Psoas muscle (tissue), 8 donors: ENCODE measurements around the gene MACROH2A2. TPM values are rescaled to one million over a fixed set of nuclear protein-coding genes. Genes with fewer than 3 reads are reported as not detected.
A peak's percentile ranks its signal among the peaks of the same experiment; 100 is the strongest.

Experiments
- ATAC-seq, 4 donors: fragments of 200-7000 bp; cut with Tn5 transposase; one replicate each; pipeline ENCODE4 v1.9.1; 2020; ENCODE audit warnings: moderate library complexity in 3 of 4, mild to moderate bottlenecking in 2 of 4
- DNase-seq, 2 donors: peaks; one replicate each; pipeline ENCODE4 v3.0.0-alpha.2; 2020
- H3K27ac ChIP-seq: fragments of 200-600 bp; one replicate; pipeline ENCODE4 v1.8.0; 2022
- H3K27me3 ChIP-seq, 3 donors: fragments of 200-600 bp in 1 of 3; one replicate each; pipeline versions ENCODE4 v1.6.1 to v1.8.0; 2013 to 2022; ENCODE audit warnings: low read length in 2 of 3, mild to moderate bottlenecking in 2 of 3, moderate library complexity in 1 of 3; ENCODE audit not compliant: insufficient read depth in 3 of 3
- H3K36me3 ChIP-seq, 2 donors: fragments of 200-600 bp in 1 of 2; one replicate each; pipeline versions ENCODE4 v1.6.1 to v1.8.0; 2013 to 2022; ENCODE audit warnings: low read depth in 1 of 2, mild to moderate bottlenecking in 1 of 2, moderate library complexity in 1 of 2; ENCODE audit not compliant: insufficient read depth in 1 of 2
- H3K4me1 ChIP-seq: fragments of 200-600 bp; one replicate; pipeline ENCODE4 v1.8.0; 2022
- H3K4me3 ChIP-seq: fragments of 200-600 bp; one replicate; pipeline ENCODE4 v1.8.0; 2022; ENCODE audit warnings: mild to moderate bottlenecking
- H3K9me3 ChIP-seq: fragments of 200-600 bp; one replicate; pipeline ENCODE4 v1.8.0; 2022
- CTCF ChIP-seq: fragments of 200-600 bp; IDR thresholded peaks from one replicate; pipeline ENCODE4 v1.8.0; 2022; ENCODE audit warnings: antibody characterized with exemption
- WGBS, 3 donors: extraction: QIAGEN DNeasy Blood & Tissue Kit; methylation state at CpG; one replicate each; pipeline versions ENCODE4 v1.1.6 to v1.1.7; 2013; 5-methylcytosine and 5-hydroxymethylcytosine counted together
- intact Hi-C, 2 donors: fragments of 100-400 bp; cut with DNase I; formaldehyde crosslinking; loops; one replicate each; pipeline versions ENCODE4 v1.11.0 to v1.14.2; 2022
- polyA plus RNA-seq, 3 donors: library from polyadenylated mRNA; stranded (reverse); fragments of 200-250 nt; gene quantifications; one replicate each; pipeline ENCODE4 v1.2.3, GENCODE V29; 2013
- total RNA-seq, 4 donors: library from RNA; stranded (reverse); fragmentation: NEBNext Ultra II Directional in 2 of 4; extraction: Animal tissue kit (Norgen Biotek cat#: 25700) in 2 of 4; gene quantifications; one replicate each; pipeline versions ENCODE4 v1.2.1 to v1.2.4, GENCODE V29; 2021 to 2023
- donor health status: healthy with polysubstance abuse.
- donor health status: DM: no; HTN: no; CAD: no; lungs with moderate emphysema.
- donor health status: Bipolar disorder and iron deficiency.
- donor health status: healthy.
- donor health status: DM: yes; HTN: yes; CAD: no.
- donor health status: DM: no; HTN: no; CAD: no.
- donor health status: DM: no; HTN: no; CAD: no.
- donor health status: DM: yes; HTN: yes; CAD: no.

MACROH2A2 gene
- total and polyA plus RNA-seq, 7 donors: 3.0 to 7.2 (median 5.7) TPM

- no peak for TF ChIP-seq CTCF
These were observed 73.4 kb downstream of the MACROH2A2 start for GRCh38 chr10:70125918-70126552.

GRCh38 chr10:70126700-70127395 is 74.2 kb downstream of the MACROH2A2 start:
- TF ChIP-seq CTCF: no peak
- 95 to 96% (median 95%) methylated on average over 15 of the region's 15 CpGs for WGBS, 3 donors
- no peak for ATAC-seq
- H3K4me1 ChIP-seq: peaks cover 14% of the 10 kb centered on the region
- H3K4me3 ChIP-seq: no peak overlapping the region
- H3K9me3 ChIP-seq: no peaks in the 10 kb centered on the region
- intact Hi-C loops: no loop called here
- H3K36me3 ChIP-seq: peaks cover 2 to 36% of the 10 kb centered on the region in 2 donors
- DNase-seq: peak in 1 of 2 donors; percentile 42
- H3K27ac ChIP-seq: no peak overlapping the region
- no peaks in the 10 kb centered on the region for H3K27me3 ChIP-seq

More at GRCh38 chr10:70125918-70126552, 73.4 kb downstream of the MACROH2A2 start:
- H3K27me3 ChIP-seq: no peaks in the 10 kb centered on the region
- H3K27ac ChIP-seq: no peak overlapping the region
- H3K36me3 ChIP-seq: peaks cover 2 to 40% of the 10 kb centered on the region in 2 donors
- no peaks in the 10 kb centered on the region for H3K9me3 ChIP-seq
- no peak overlapping the region for H3K4me3 ChIP-seq
- 87 to 92% (median 89%) methylated on average over 5 of the region's 5 CpGs for WGBS, 3 donors
- DNase-seq (no peak), ATAC-seq (no peak)
- H3K4me1 ChIP-seq: peaks cover 6% of the 10 kb centered on the region
- intact Hi-C loops: no loop called here

- Histone ChIP-seq H3K27ac (peak overlapping the region; percentile 85), H3K4me3 (peak overlapping the region; percentile 82), H3K27me3 (no peaks in the 10 kb centered on the region), H3K36me3 (peaks cover 0 to 17% of the 10 kb centered on the region in 2 donors), H3K9me3 (no peaks in the 10 kb centered on the region), H3K4me1 (peaks cover 36% of the 10 kb centered on the region)
- WGBS, 3 donors: 61 to 70% (median 65%) methylated on average over 10 of the region's 10 CpGs
- ATAC-seq (peak in 3 of 4 donors; percentile 26 to 45 (median 40)), DNase-seq (peak; percentile 59 to 71)
- intact Hi-C loops: no loop called here
- no peak for TF ChIP-seq CTCF
These were observed 78.4 kb downstream of the MACROH2A2 start for GRCh38 chr10:70130878-70131559.

- WGBS, 3 donors: 78 to 90% (median 79%) methylated on average over 4 of the region's 4 CpGs
These were observed 78.9 kb downstream of the MACROH2A2 start for GRCh38 chr10:70131560-70131937.

More at GRCh38 chr10:70131560-70131937, 78.9 kb downstream of the MACROH2A2 start:
- Histone ChIP-seq H3K36me3 (peaks cover 0 to 17% of the 10 kb centered on the region in 2 donors), H3K4me1 (peaks cover 39% of the 10 kb centered on the region), H3K27me3 (no peaks in the 10 kb centered on the region), H3K27ac (peak overlapping the region; percentile 85), H3K9me3 (no peaks in the 10 kb centered on the region), H3K4me3 (peak overlapping the region; percentile 82)
- peak in 1 of 2 donors; percentile 52 for DNase-seq
- TF ChIP-seq CTCF: no peak
- intact Hi-C loops: no loop called here
- ATAC-seq: no peak
